ENCODE measurements around the gene RANBP17.
A peak's percentile ranks its signal among the peaks of the same experiment; 100 is the strongest.
"Not testable (repeated sequence)": the region's sequence is repeated elsewhere in the genome, so short reads cannot be mapped to it uniquely, and the experiment has no call there.

RANBP17 gene

GRCh38 chr5:171258737-171259415, 397.1 kb downstream of the RANBP17 start:
- DNase-seq = no peak

- no peak for DNase-seq
These were observed 399.5 kb downstream of the RANBP17 start for GRCh38 chr5:171261361-171261760.

GRCh38 chr5:171261904-171262303, 400.1 kb downstream of the RANBP17 start:
- DNase-seq = no peak

GRCh38 chr5:171263181-171263580, 401.4 kb downstream of the RANBP17 start:
- no peak for DNase-seq

GRCh38 chr5:171264843-171265242, 403.0 kb downstream of the RANBP17 start:
- DNase-seq = no peak

GRCh38 chr5:171268700-171269620, 407.1 kb downstream of the RANBP17 start:
- DNase-seq = peak; percentile 10

GRCh38 chr5:171269717-171270116, 407.9 kb downstream of the RANBP17 start:
- peak; percentile 81 for DNase-seq

GRCh38 chr5:171270136-171270535, 408.3 kb downstream of the RANBP17 start:
- no peak for DNase-seq

GRCh38 chr5:171271798-171272197, 410.0 kb downstream of the RANBP17 start:
- no peak for DNase-seq

GRCh38 chr5:171272996-171273970, 411.5 kb downstream of the RANBP17 start:
- peak; percentile 61 for DNase-seq

GRCh38 chr5:171275841-171276544, 414.2 kb downstream of the RANBP17 start:
- DNase-seq = no peak

- DNase-seq = no peak
These were observed 421.9 kb downstream of the RANBP17 start for GRCh38 chr5:171283753-171284152.

GRCh38 chr5:171285465-171285864, 423.6 kb downstream of the RANBP17 start:
- no peak for DNase-seq

GRCh38 chr5:171288066-171288465, 426.2 kb downstream of the RANBP17 start:
- no peak for DNase-seq

- DNase-seq = no peak
These were observed 429.6 kb downstream of the RANBP17 start for GRCh38 chr5:171291371-171291770.

- DNase-seq = no peak
These were observed 433.5 kb downstream of the RANBP17 start for GRCh38 chr5:171295299-171295698.

GRCh38 chr5:171295801-171296200, 434.0 kb downstream of the RANBP17 start:
- no peak for DNase-seq

- DNase-seq = not testable (repeated sequence)
These were observed 436.1 kb downstream of the RANBP17 start for GRCh38 chr5:171297941-171298340.

GRCh38 chr5:171299228-171299627, 437.4 kb downstream of the RANBP17 start:
- no peak for DNase-seq

GRCh38 chr5:171299851-171300250, 438.0 kb downstream of the RANBP17 start:
- no peak for DNase-seq

GRCh38 chr5:171300358-171300757, 438.5 kb downstream of the RANBP17 start:
- DNase-seq = no peak

- DNase-seq = no peak
These were observed 444.3 kb downstream of the RANBP17 start for GRCh38 chr5:171306166-171306565.

All from EL (cell line).